DND-41 (cell line): ENCODE measurements around the gene WFDC8.

Experiments used
- EZH2 ChIP-seq: IDR thresholded peaks from 3 replicates; pipeline ENCODE4 v1.6.1; 2012; ENCODE audit warnings: borderline replicate concordance, low read depth, mild to moderate bottlenecking, moderate library complexity, low read length, inconsistent platforms; ENCODE audit not compliant: severe bottlenecking
- TF ChIP-seq, protein P1 (sequence below): IDR thresholded peaks from 2 replicates; pipeline ENCODE4 v1.5.1; 2012; ENCODE audit warnings: borderline replicate concordance, low read length, moderate library complexity, mild to moderate bottlenecking; ENCODE audit not compliant: poor library complexity, severe bottlenecking; ENCODE audit errors: extremely low read depth

DNA sequence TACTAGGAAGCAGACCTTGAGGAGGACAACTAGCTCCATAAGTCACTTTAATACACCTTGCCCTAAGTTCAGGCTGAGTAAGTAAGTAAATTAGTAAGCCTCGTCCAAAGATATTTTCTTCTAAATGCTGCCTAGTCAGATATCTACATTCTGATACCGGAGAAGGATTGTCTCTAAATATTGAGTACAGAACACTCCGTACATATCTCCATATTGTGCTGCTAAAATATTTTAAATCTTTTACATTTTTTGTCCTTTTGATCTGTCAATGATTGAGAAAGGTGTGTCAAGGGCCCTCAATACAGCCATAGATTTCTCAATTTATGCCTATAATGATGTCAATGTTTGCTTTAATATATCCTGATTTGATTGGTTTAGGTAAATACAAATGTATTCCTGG is 3.2 kb downstream of the WFDC8 start:
- TF ChIP-seq, protein P1, sequence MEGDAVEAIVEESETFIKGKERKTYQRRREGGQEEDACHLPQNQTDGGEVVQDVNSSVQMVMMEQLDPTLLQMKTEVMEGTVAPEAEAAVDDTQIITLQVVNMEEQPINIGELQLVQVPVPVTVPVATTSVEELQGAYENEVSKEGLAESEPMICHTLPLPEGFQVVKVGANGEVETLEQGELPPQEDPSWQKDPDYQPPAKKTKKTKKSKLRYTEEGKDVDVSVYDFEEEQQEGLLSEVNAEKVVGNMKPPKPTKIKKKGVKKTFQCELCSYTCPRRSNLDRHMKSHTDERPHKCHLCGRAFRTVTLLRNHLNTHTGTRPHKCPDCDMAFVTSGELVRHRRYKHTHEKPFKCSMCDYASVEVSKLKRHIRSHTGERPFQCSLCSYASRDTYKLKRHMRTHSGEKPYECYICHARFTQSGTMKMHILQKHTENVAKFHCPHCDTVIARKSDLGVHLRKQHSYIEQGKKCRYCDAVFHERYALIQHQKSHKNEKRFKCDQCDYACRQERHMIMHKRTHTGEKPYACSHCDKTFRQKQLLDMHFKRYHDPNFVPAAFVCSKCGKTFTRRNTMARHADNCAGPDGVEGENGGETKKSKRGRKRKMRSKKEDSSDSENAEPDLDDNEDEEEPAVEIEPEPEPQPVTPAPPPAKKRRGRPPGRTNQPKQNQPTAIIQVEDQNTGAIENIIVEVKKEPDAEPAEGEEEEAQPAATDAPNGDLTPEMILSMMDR = no peak
- no peak for TF ChIP-seq EZH2
